HepG2 (cell line): ENCODE results near the gene SMPX. TPM values are rescaled to one million over a fixed set of nuclear protein-coding genes. Genes with fewer than 3 reads are reported as not detected.

ENCODE experiments used
- ATAC-seq: fragments of 200-7000 bp; cut with Tn5 transposase; 3 replicates; pipeline ENCODE4 v1.9.1; 2020; ENCODE audit warnings: mild to moderate bottlenecking, moderate library complexity
- BruUV-seq: library from RNA; stranded (reverse); fragments of 400-500 nt; replicated peaks from 2 replicates; lab custom pipeline; 2021; lab: Mats Ljungman, UMichigan
- CTCF ChIA-PET: fragments of 300-600 bp; formaldehyde crosslinking; extraction: SDS; loops from one replicate; lab custom pipeline; 2021; ENCODE audit warnings: low total read pairs, inconsistent platforms, low intra/inter-chr PET ratio; lab: Yijun Ruan, JAX
- POLR2A ChIA-PET: fragments of 350-600 bp; sonication (Branson Sonifier 250); formaldehyde crosslinking; loops from one replicate; lab custom pipeline; 2020; ENCODE audit warnings: antibody characterized with exemption, inconsistent platforms; lab: Yijun Ruan, JAX
- DNase-seq: peaks from one replicate; pipeline ENCODE4 v3.0.0-alpha.2; 2015; ENCODE audit warnings: low spot score
- FAIRE-seq: peaks from 3 replicates; lab custom pipeline; 2011; peaks lifted over from hg19 to GRCh38; lab: Jason Lieb, UNC
- H2AFZ ChIP-seq: one replicate; pipeline ENCODE4 v1.6.1; 2011; ENCODE audit warnings: low read length, inconsistent platforms
- H3K27ac ChIP-seq: fragments of 300-600 bp; 3 replicates; pipeline ENCODE4 v1.8.0; 2011; ENCODE audit warnings: mixed run types, mild to moderate bottlenecking, mixed read lengths, low read length, inconsistent platforms; ENCODE audit not compliant: insufficient read depth; ENCODE audit errors: extremely low read length
- H3K27me3 ChIP-seq, 2 experiments: fragments of 200-600 bp in 1 of 2; 2 replicates in 1 of 2; 3 replicates in 1 of 2; pipeline versions ENCODE4 v1.6.0 to v1.8.0; 2011; ENCODE audit warnings: low read length in 2 of 2, mild to moderate bottlenecking in 2 of 2, moderate library complexity in 2 of 2, inconsistent platforms in 1 of 2; ENCODE audit not compliant: insufficient read depth in 2 of 2, control insufficient read depth in 1 of 2
- H3K36me3 ChIP-seq, 2 experiments: fragments of 200-600 bp in 1 of 2; replicated peaks in 1 of 2; 2 replicates in 1 of 2; 3 replicates in 1 of 2; pipeline versions ENCODE4 v1.5.1 to v1.8.0; 2011; ENCODE audit warnings: low read length in 2 of 2, inconsistent platforms in 1 of 2; ENCODE audit not compliant: insufficient read depth in 2 of 2, control insufficient read depth in 1 of 2
- H3K4me1 ChIP-seq: 2 replicates; pipeline ENCODE4 v1.5.1; 2012; ENCODE audit warnings: low read length, inconsistent platforms; ENCODE audit not compliant: insufficient read depth
- H3K4me2 ChIP-seq: 2 replicates; pipeline ENCODE4 v1.6.0; 2011; ENCODE audit warnings: low read depth, low read length, inconsistent platforms
- H3K4me3 ChIP-seq, 3 experiments: fragments of 200-600 bp in 1 of 3; sonication (generic), shearing (Covaris generic) in 1 of 3; replicated peaks in 1 of 3; 2 replicates each; pipeline ENCODE4 v1.5.1; 2011 to 2016; ENCODE audit warnings: low read length in 3 of 3, inconsistent platforms in 2 of 3, low read depth in 2 of 3, mild to moderate bottlenecking in 2 of 3, control low read depth in 1 of 3, mixed read lengths in 1 of 3; ENCODE audit not compliant: insufficient read depth in 1 of 3
- H3K79me2 ChIP-seq: one replicate; pipeline ENCODE4 v1.6.1; 2011; ENCODE audit warnings: low read length, inconsistent platforms; ENCODE audit not compliant: insufficient read depth
- H3K9ac ChIP-seq: 2 replicates; pipeline ENCODE4 v1.6.0; 2011; ENCODE audit warnings: mild to moderate bottlenecking, low read depth, low read length, inconsistent platforms; ENCODE audit not compliant: insufficient read depth
- H3K9me3 ChIP-seq: 2 replicates; pipeline ENCODE4 v1.5.1; 2012; ENCODE audit warnings: mild to moderate bottlenecking, low read length
- H4K20me1 ChIP-seq: 2 replicates; pipeline ENCODE4 v1.6.0; 2011; ENCODE audit warnings: inconsistent platforms, mild to moderate bottlenecking, low read length, moderate library complexity; ENCODE audit not compliant: insufficient read depth
- EED ChIP-seq: sonication (generic); formaldehyde crosslinking; IDR thresholded peaks from 2 replicates; pipeline ENCODE4 v1.5.0; 2020; ENCODE audit warnings: mild to moderate bottlenecking, missing genetic modification reagents
- HCFC1 ChIP-seq: fragments of 150-350 bp; IDR thresholded peaks from 2 replicates; pipeline ENCODE4 v1.6.1; 2014; ENCODE audit warnings: low read depth, low read length
- HNRNPH1 ChIP-seq: fragments of 200-400 bp; formaldehyde crosslinking; optimal IDR thresholded peaks from 2 replicates; pipeline ENCODE3; 2017; ENCODE audit warnings: mild to moderate bottlenecking, low read depth, low read length
- KLF15 ChIP-seq: sonication (generic); formaldehyde crosslinking; IDR thresholded peaks from 2 replicates; pipeline ENCODE4 v1.8.1; 2023; ENCODE audit warnings: borderline replicate concordance, mild to moderate bottlenecking, inconsistent platforms, missing genetic modification reagents, mixed read lengths
- MED8 ChIP-seq: sonication (generic); formaldehyde crosslinking; IDR thresholded peaks from 2 replicates; pipeline ENCODE4 v1.8.1; 2023; ENCODE audit warnings: mild to moderate bottlenecking, missing genetic modification reagents; ENCODE audit not compliant: insufficient replicate concordance
- NR2F6 ChIP-seq, 2 experiments: IDR thresholded peaks; 2 replicates each; pipeline ENCODE4 v1.6.1; 2016; ENCODE audit warnings: antibody characterized with exemption in 1 of 2, mild to moderate bottlenecking in 1 of 2
- PLRG1 ChIP-seq: fragments of 450-650 bp; conservative IDR thresholded peaks from 2 replicates; pipeline ENCODE4 v1.6.1; 2016
- RBM22 ChIP-seq: fragments of 200-400 bp; formaldehyde crosslinking; optimal IDR thresholded peaks from 2 replicates; pipeline ENCODE3; 2017; ENCODE audit warnings: mild to moderate bottlenecking, low read length, moderate library complexity
- REST ChIP-seq, 2 experiments: IDR thresholded peaks; 2 replicates each; pipeline ENCODE4 v1.6.1; 2011 to 2012; ENCODE audit warnings: low read length in 2 of 2, borderline replicate concordance in 1 of 2, low read depth in 1 of 2, mild to moderate bottlenecking in 1 of 2, moderate library complexity in 1 of 2
- SMARCE1 ChIP-seq: fragments of 450-650 bp; IDR thresholded peaks from 2 replicates; pipeline ENCODE4 v1.6.1; 2017; ENCODE audit warnings: borderline replicate concordance
- SRY ChIP-seq: sonication (generic); formaldehyde crosslinking; IDR thresholded peaks from 2 replicates; pipeline ENCODE4 v1.8.0; 2022; ENCODE audit warnings: mild to moderate bottlenecking, missing genetic modification reagents
- TAF15 ChIP-seq: fragments of 200-400 bp; formaldehyde crosslinking; IDR thresholded peaks from one replicate; pipeline ENCODE4 v1.6.1; 2018; ENCODE audit warnings: mild to moderate bottlenecking, low read depth, low read length; ENCODE audit not compliant: poor library complexity, severe bottlenecking
- ZNF343 ChIP-seq: sonication (generic); formaldehyde crosslinking; IDR thresholded peaks from 2 replicates; pipeline ENCODE4 v1.4.0; 2020; ENCODE audit warnings: mild to moderate bottlenecking, missing genetic modification reagents
- ZNF605 ChIP-seq: sonication (generic); formaldehyde crosslinking; IDR thresholded peaks from 2 replicates; pipeline ENCODE4 v1.8.0; 2022; ENCODE audit warnings: mild to moderate bottlenecking, missing genetic modification reagents
- ZNF737 ChIP-seq: sonication (generic); formaldehyde crosslinking; IDR thresholded peaks from 2 replicates; pipeline ENCODE4 v1.5.0; 2020; ENCODE audit warnings: missing genetic modification reagents, mild to moderate bottlenecking, borderline replicate concordance
- ZNF780A ChIP-seq: sonication (generic); formaldehyde crosslinking; IDR thresholded peaks from 2 replicates; pipeline ENCODE4 v1.8.0; 2022; ENCODE audit warnings: mild to moderate bottlenecking, missing genetic modification reagents, moderate library complexity
- WGBS: methylation state at CpG from one replicate; pipeline ENCODE4 v1.1.6; 2017; ENCODE audit warnings: low lambda C conversion rate; 5-methylcytosine and 5-hydroxymethylcytosine counted together
- in situ Hi-C: cut with HindIII; loops from 2 replicates; pipeline ENCODE4 v1.10.0; 2017; ENCODE audit warnings: low pct_unique_long_range_greater_than_20kb; ENCODE audit not compliant: extremely low pct_ligation_motif_present
- intact Hi-C: fragments of 100-400 bp; cut with micrococcal nuclease; formaldehyde crosslinking; loops from one replicate; pipeline ENCODE4 v1.10.0; 2022; ENCODE audit not compliant: unreplicated experiment
- polyA plus RNA-seq, 8 experiments: library from polyadenylated mRNA; depleted of rRNA in 3 of 8; stranded (reverse) in 7 of 8; unstranded in 1 of 8; fragments of >200 nt; fragmentation: Illumina TruSeq in 4 of 8; extraction: Trizol in 4 of 8; gene quantifications; 2 replicates each; pipeline versions ENCODE4 v1.2.1 to v1.2.3, GENCODE V29; 2011 to 2016; ENCODE audit warnings: low read depth in 4 of 8, missing spikeins in 1 of 8, mixed read lengths in 1 of 8; ENCODE audit not compliant: insufficient read depth in 1 of 8
- total RNA-seq, 5 experiments: library from RNA; depleted of rRNA; stranded (reverse); fragments of >200 nt; fragmentation: Illumina TruSeq; extraction: Trizol; gene quantifications; 2 replicates each; pipeline ENCODE4 v1.2.3, GENCODE V29; 2016; ENCODE audit warnings: low read depth in 1 of 5

The SMPX gene
- total and polyA plus RNA-seq, 2 of the 13 experiments (the other 11 are each of a cell fraction or from before 2014, with no cell fraction given): 0.95 to 1.8 TPM

GRCh38 chrX:21781976-21782375 is 24.1 kb upstream of the SMPX start (continued):
- no peak for TF ChIP-seq EED (CRISPR knock-in tag)
- no peak for TF ChIP-seq TAF15
- no peak for TF ChIP-seq RBM22

- ChIA-PET POLR2A (no interaction called here), CTCF (no interaction called here)
- Histone ChIP-seq H3K79me2 (no peaks in the 10 kb centered on the region), H3K4me2 (no peak overlapping the region), H3K9me3 (no peaks in the 10 kb centered on the region), H3K4me1 (no peaks in the 10 kb centered on the region), H3K27me3 (no peaks in the 10 kb centered on the region), H4K20me1 (no peaks in the 10 kb centered on the region), H3K4me3 (no peak overlapping the region), H3K36me3 (no peaks in the 10 kb centered on the region), H2AFZ (no peak overlapping the region), H3K27ac (no peak overlapping the region), H3K9ac (no peak overlapping the region)
- FAIRE-seq: no peak
- WGBS: 0% methylated on average over 1 of the region's 1 CpG
- no peak for ATAC-seq
- no peak for TF ChIP-seq ZNF343
- TF ChIP-seq ZNF605 (CRISPR knock-in tag): no peak
- TF ChIP-seq SMARCE1: no peak
- no peak for TF ChIP-seq HCFC1
- in situ Hi-C loops: no loop called here
- BruUV-seq: no TSS peak
- DNase-seq: no peak
- intact Hi-C loops: no loop called here
These were observed 23.6 kb upstream of the SMPX start for GRCh38 chrX:21781525-21781924.

GRCh38 chrX:21779095-21779494 is 21.2 kb upstream of the SMPX start:
- H3K4me1 ChIP-seq: no peaks in the 10 kb centered on the region
- ChIA-PET POLR2A (interaction anchor here (1.4 kb wide), 1 partner anchor 9 kb away, joined by 5 read pairs; no protein-coding TSS in a partner anchor), CTCF (no interaction called here)
- no peak for ATAC-seq
- no peak overlapping the region for H3K4me2 ChIP-seq
- H3K27me3 ChIP-seq: no peaks in the 10 kb centered on the region
- no peaks in the 10 kb centered on the region for H3K79me2 ChIP-seq
- BruUV-seq: no TSS peak
- no peak overlapping the region for H2AFZ ChIP-seq
- in situ Hi-C loops (no loop called here), intact Hi-C loops (no loop called here)
- 82% methylated on average over 2 of the region's 3 CpGs for WGBS
- DNase-seq: no peak
- no peak overlapping the region for H3K4me3 ChIP-seq
- no peak overlapping the region for H3K9ac ChIP-seq
- no peaks in the 10 kb centered on the region for H3K9me3 ChIP-seq
- FAIRE-seq: no peak
- no peaks in the 10 kb centered on the region for H4K20me1 ChIP-seq
- H3K27ac ChIP-seq: no peak overlapping the region
- H3K36me3 ChIP-seq: no peaks in the 10 kb centered on the region
- no peak for TF ChIP-seq SRY (CRISPR knock-in tag)
- TF ChIP-seq PLRG1: no peak
- TF ChIP-seq REST (IDR thresholded peaks at IDR 0.05; ENCODE audit: borderline replicate concordance in 1 of 2, low read depth in 1 of 2, low read length in 2 of 2): no peak
- TF ChIP-seq NR2F6 (IDR thresholded peaks at IDR 0.05): no peak
- no peak for TF ChIP-seq NR2F6 (CRISPR knock-in tag; IDR thresholded peaks at IDR 0.05)
- no peak for TF ChIP-seq ZNF737 (CRISPR knock-in tag)
- TF ChIP-seq KLF15 (CRISPR knock-in tag): no peak
- no peak for TF ChIP-seq MED8 (CRISPR knock-in tag)
- TF ChIP-seq HNRNPH1: no peak
- TF ChIP-seq ZNF780A: no peak
